HL-60 (cell line): ENCODE data around the gene ZFHX3.

Experiments used
- DNase-seq, 2 experiments: peaks; one replicate each; pipeline ENCODE4 v3.0.0-alpha.2; 2010 to 2020; ENCODE audit warnings: low read depth in 1 of 2, low spot score in 1 of 2
- H3K27ac ChIP-seq: fragments of 250-450 bp; sonication (Bioruptor Pico); replicated peaks from 2 replicates; pipeline ENCODE4 v1.5.1; 2020; ENCODE audit warnings: mild to moderate bottlenecking, moderate library complexity
- H3K27me3 ChIP-seq: fragments of 250-450 bp; sonication (Bioruptor Pico); 2 replicates; pipeline ENCODE4 v1.5.1; 2021; ENCODE audit warnings: mild to moderate bottlenecking, moderate library complexity; ENCODE audit not compliant: insufficient read depth, poor library complexity, severe bottlenecking
- H3K4me3 ChIP-seq: replicated peaks from 2 replicates; pipeline ENCODE4 v1.5.1; 2011; ENCODE audit warnings: mild to moderate bottlenecking, control low read depth, low read length; ENCODE audit not compliant: insufficient read depth
- GABPA ChIP-seq: IDR thresholded peaks from 2 replicates; pipeline ENCODE4 v1.6.1; 2012; ENCODE audit warnings: low read depth
- POLR2AphosphoS5 ChIP-seq: IDR thresholded peaks from 2 replicates; pipeline ENCODE4 v1.6.1; 2012; ENCODE audit warnings: low read depth
- SPI1 ChIP-seq: IDR thresholded peaks from 2 replicates; pipeline ENCODE4 v1.6.1; 2012; ENCODE audit warnings: low read depth, mild to moderate bottlenecking, borderline replicate concordance
- TF ChIP-seq, protein P1 (sequence below): IDR thresholded peaks from one replicate; pipeline ENCODE4 v1.5.1; 2011; ENCODE audit warnings: low read length, control low read depth, inconsistent platforms; ENCODE audit not compliant: insufficient read depth
- TF ChIP-seq, protein P2 (sequence below): IDR thresholded peaks from 2 replicates; pipeline ENCODE4 v1.6.1; 2012; ENCODE audit warnings: low read depth; ENCODE audit not compliant: insufficient replicate concordance

Gene ZFHX3

DNA sequence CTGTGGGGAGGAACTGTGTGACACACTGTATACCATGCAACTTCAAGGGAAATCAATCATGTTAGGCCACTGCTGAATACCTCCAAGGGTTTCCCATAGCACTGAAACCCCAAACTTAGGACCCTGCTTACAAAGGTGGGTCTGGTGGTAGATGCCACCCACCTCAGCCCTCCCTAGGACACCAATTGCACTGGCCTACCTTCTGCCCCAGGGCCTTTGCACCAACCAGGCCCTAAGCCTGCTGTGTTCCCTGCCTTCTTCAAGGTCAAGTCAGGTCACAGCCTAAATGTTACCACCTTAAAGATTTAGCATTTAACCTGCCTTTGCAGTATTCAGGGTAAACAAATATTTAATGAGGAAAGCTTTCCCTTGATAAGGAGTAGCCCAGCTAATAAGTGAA lies 185.8 kb downstream of the ZFHX3 start:
- no peak overlapping the region for H3K4me3 ChIP-seq
- no peaks in the 10 kb centered on the region for H3K27me3 ChIP-seq
- DNase-seq = no peak
- no peak overlapping the region for H3K27ac ChIP-seq
- no peak for TF ChIP-seq GABPA
- TF ChIP-seq SPI1 = no peak
- TF ChIP-seq, protein P1, sequence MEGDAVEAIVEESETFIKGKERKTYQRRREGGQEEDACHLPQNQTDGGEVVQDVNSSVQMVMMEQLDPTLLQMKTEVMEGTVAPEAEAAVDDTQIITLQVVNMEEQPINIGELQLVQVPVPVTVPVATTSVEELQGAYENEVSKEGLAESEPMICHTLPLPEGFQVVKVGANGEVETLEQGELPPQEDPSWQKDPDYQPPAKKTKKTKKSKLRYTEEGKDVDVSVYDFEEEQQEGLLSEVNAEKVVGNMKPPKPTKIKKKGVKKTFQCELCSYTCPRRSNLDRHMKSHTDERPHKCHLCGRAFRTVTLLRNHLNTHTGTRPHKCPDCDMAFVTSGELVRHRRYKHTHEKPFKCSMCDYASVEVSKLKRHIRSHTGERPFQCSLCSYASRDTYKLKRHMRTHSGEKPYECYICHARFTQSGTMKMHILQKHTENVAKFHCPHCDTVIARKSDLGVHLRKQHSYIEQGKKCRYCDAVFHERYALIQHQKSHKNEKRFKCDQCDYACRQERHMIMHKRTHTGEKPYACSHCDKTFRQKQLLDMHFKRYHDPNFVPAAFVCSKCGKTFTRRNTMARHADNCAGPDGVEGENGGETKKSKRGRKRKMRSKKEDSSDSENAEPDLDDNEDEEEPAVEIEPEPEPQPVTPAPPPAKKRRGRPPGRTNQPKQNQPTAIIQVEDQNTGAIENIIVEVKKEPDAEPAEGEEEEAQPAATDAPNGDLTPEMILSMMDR = no peak
- no peak for TF ChIP-seq POLR2AphosphoS5
- TF ChIP-seq, protein P2, sequence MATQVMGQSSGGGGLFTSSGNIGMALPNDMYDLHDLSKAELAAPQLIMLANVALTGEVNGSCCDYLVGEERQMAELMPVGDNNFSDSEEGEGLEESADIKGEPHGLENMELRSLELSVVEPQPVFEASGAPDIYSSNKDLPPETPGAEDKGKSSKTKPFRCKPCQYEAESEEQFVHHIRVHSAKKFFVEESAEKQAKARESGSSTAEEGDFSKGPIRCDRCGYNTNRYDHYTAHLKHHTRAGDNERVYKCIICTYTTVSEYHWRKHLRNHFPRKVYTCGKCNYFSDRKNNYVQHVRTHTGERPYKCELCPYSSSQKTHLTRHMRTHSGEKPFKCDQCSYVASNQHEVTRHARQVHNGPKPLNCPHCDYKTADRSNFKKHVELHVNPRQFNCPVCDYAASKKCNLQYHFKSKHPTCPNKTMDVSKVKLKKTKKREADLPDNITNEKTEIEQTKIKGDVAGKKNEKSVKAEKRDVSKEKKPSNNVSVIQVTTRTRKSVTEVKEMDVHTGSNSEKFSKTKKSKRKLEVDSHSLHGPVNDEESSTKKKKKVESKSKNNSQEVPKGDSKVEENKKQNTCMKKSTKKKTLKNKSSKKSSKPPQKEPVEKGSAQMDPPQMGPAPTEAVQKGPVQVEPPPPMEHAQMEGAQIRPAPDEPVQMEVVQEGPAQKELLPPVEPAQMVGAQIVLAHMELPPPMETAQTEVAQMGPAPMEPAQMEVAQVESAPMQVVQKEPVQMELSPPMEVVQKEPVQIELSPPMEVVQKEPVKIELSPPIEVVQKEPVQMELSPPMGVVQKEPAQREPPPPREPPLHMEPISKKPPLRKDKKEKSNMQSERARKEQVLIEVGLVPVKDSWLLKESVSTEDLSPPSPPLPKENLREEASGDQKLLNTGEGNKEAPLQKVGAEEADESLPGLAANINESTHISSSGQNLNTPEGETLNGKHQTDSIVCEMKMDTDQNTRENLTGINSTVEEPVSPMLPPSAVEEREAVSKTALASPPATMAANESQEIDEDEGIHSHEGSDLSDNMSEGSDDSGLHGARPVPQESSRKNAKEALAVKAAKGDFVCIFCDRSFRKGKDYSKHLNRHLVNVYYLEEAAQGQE = no peak

DNA sequence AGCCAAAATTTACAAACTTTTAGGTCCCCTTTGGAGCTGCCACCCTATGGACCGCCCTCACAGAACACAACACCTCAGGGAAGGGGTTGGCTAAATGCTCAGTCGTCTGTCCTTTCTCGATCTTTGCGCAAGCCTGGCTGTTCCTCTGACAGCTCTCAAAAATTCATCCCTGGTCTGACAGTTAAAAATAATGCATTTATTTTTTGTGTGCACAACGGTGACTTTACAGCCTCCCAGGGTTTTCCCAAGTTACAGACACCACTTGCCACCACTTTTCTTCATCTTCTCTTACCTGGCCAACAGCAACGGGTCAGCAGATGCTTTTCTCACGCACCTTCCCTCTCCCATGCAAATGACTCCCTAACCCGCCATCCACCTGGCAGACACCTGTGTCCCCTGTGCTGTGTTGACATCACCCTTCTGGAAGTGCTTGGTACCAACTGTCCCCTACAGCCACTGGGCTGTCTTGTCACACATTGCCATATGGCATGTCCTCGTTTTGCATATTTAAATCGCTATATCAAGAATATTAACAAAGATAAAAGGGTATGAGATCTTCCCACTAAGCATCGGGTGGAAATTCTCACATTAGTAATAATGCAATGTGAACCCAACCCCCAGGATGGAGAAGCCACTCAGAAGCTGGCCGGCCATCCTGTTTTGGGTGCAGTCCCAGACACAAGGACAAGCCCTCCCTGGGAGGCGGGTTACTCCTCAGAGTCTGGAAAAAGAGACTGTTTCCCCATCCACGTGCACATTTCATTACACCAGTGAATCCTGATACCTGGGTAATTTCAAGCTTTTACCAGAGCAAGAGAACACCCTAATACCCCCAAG lies 187.0 kb downstream of the ZFHX3 start:
- no peak for TF ChIP-seq POLR2AphosphoS5
- Histone ChIP-seq H3K27me3 (no peaks in the 10 kb centered on the region), H3K4me3 (no peak overlapping the region), H3K27ac (no peak overlapping the region)
- no peak for DNase-seq

DNA sequence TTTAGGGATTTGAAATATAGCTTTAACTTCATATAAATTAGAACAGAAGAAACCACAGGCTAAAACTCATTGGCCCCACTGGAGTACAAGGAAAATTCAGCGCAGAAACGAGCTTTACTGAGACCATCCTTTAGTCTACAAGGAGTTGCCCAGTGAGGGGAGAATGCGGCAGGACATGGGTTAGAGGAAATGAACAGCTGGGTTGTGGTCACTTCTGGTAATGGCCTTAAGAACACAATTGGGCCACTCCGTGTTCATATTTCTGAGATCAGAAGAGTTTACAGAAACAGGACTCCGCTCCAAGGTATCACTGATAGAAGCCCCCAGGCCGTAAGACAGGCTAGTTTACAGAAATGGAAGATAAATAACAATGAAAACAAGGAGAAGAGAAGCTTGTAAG lies 188.3 kb downstream of the ZFHX3 start:
- Histone ChIP-seq H3K4me3 (no peak overlapping the region), H3K27ac (no peak overlapping the region), H3K27me3 (no peaks in the 10 kb centered on the region)
- no peak for DNase-seq
- no peak for TF ChIP-seq GABPA
- TF ChIP-seq, protein P1 = no peak
- TF ChIP-seq, protein P2 = no peak
- no peak for TF ChIP-seq SPI1
- no peak for TF ChIP-seq POLR2AphosphoS5

DNA sequence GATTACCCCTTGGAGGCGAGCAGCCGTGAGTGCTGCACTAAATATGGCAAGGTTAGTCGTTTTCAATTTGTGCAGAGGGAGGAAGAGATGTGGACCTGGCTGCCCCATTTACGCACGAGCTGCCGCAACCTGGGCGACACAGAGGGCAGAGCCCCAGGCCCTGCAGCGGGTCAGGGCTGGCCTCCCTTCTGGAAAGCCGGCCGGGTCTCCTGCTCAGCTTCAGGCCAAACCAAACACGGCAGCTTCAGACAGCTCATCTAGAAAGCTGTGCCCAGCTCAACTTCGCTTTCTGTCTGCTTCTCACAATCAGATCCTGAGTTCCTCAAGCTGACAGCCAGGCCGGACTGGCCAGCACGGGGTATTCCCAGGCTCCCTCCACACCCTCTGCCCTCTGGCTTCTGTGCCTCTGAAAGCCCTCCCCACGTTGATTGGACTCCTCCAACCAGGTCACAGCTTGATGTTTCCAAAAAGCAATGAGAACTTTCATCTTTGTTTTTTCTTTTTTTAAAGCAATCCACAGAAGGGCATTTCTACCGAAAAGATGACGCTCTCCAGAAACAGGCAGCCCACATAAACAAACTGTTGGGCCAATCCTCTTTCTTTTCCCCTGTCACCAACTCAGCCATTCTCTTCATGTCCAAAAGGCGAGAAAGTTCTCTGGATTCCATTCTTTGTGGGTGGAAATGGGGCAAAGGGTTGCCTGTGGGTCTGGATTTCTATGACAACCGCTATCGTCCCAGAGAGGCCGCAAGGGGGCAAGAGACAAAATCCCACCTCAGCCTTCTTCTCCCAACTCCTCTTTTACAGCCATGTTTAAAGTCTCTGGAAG lies 189.0 kb downstream of the ZFHX3 start:
- no peak for DNase-seq
- H3K27me3 ChIP-seq = no peaks in the 10 kb centered on the region
- TF ChIP-seq GABPA = no peak
- TF ChIP-seq POLR2AphosphoS5 = no peak
- TF ChIP-seq, protein P1 = no peak
- TF ChIP-seq, protein P2 = no peak
- TF ChIP-seq SPI1 = no peak
- no peak overlapping the region for H3K4me3 ChIP-seq
- no peak overlapping the region for H3K27ac ChIP-seq
